ENCODE data around the gene KCNJ15.

The KCNJ15 gene

GRCh38 chr21:38340131-38340530, 83.3 kb downstream of the KCNJ15 start:
- no peaks in the 10 kb centered on the region for H3K9me3 Mint-ChIP-seq
- DNase-seq (no peak), ATAC-seq (replicated peaks) (no peak)
- H3K36me3 Mint-ChIP-seq (ENCODE audit: insufficient read depth), result no peaks in the 10 kb centered on the region
- peaks cover 0 to 8% of the 10 kb centered on the region in 2 donors for H3K27me3 Mint-ChIP-seq
- H3K4me1 Mint-ChIP-seq (ENCODE audit: low read depth in 2 of 2), result no peaks in the 10 kb centered on the region
- H3K4me3 Mint-ChIP-seq, result no peak overlapping the region
- H3K27ac Mint-ChIP-seq, result no peak overlapping the region

DNA sequence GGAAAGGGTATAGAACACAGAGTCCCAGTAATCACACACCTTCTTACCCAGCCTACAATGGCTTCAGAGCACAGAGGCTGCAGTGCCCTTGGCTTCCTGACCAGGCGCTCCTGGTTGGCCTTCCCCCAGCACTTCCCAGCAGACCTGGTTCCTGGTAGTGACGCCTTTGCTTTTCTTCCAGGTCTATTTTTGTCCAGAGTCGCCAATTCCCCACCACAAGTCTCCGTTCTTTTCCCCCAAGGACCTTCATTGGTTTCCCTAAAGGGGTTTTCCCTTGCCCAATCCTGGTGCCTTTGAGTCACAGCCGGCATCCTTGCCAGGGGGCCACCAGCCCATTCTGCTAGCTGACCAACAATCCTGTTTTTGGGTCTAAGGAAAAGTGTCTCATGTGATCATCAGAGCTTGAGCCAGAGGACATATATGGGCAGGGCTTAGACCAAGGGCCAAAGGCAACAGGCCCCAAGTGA, 84.8 kb downstream of the KCNJ15 start:
- no peak overlapping the region for H3K27ac Mint-ChIP-seq
- DNase-seq, result no peak
- peaks cover 0 to 6% of the 10 kb centered on the region in 2 donors for H3K9me3 Mint-ChIP-seq
- ATAC-seq (replicated peaks), result no peak
- no peaks in the 10 kb centered on the region for H3K36me3 Mint-ChIP-seq (ENCODE audit: insufficient read depth)
- H3K27me3 Mint-ChIP-seq, result peaks cover 0 to 8% of the 10 kb centered on the region in 2 donors
- H3K4me3 Mint-ChIP-seq, result no peak overlapping the region
- no peaks in the 10 kb centered on the region for H3K4me1 Mint-ChIP-seq (ENCODE audit: low read depth in 2 of 2)

GRCh38 chr21:38342739-38343138, 85.9 kb downstream of the KCNJ15 start:
- Mint-ChIP-seq H3K27ac (no peak overlapping the region), H3K9me3 (peaks cover 0 to 6% of the 10 kb centered on the region in 2 donors), H3K36me3 (ENCODE audit: insufficient read depth) (no peaks in the 10 kb centered on the region), H3K27me3 (peaks cover 0 to 8% of the 10 kb centered on the region in 2 donors), H3K4me3 (no peak overlapping the region), H3K4me1 (ENCODE audit: low read depth in 2 of 2) (no peaks in the 10 kb centered on the region)
- DNase-seq (no peak), ATAC-seq (replicated peaks) (no peak)

DNA sequence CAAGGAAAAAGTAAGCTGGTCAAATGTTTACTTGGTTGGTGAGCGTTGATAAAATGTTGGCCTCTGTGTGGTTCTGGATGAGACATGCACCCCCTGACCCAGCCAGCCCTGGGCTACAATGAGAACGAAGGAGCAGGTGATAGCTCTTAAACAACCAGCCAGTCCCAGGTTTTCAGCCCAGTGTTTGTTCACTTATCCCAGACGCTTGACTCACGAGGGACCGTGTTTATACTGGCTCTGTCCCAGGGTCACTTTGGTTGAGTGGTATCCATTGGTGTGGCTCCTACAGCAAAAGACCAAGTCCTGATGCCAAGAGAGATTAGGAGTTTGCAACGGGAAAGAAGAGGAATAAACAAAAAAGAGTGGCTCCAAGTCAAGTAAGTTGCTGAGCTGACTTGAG, 86.9 kb downstream of the KCNJ15 start:
- H3K9me3 Mint-ChIP-seq, result peaks cover 0 to 6% of the 10 kb centered on the region in 2 donors
- DNase-seq (no peak), ATAC-seq (replicated peaks) (no peak)
- no peaks in the 10 kb centered on the region for H3K27me3 Mint-ChIP-seq
- H3K36me3 Mint-ChIP-seq (ENCODE audit: insufficient read depth), result no peaks in the 10 kb centered on the region
- no peaks in the 10 kb centered on the region for H3K4me1 Mint-ChIP-seq (ENCODE audit: low read depth in 2 of 2)
- H3K4me3 Mint-ChIP-seq, result no peak overlapping the region
- H3K27ac Mint-ChIP-seq, result no peak overlapping the region

DNA sequence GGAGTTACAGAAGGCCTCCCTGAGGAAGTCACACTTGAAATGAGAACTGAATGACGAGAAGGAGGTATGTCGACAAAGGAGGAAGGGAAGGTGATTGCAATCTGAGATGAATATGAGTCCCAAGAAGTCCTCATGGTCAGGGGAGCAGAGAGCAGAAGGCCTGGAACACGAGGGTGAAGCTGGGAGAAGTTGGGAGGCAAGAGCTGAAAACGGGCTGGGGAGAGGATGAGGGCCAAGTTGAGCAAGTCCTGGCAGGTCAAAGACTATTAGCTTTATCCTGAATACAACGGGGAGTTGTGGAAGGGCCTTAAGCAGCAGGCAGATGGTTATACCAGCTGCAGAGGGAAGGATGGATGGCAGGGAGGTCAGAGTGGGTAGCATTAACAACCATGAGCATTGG, 89.5 kb downstream of the KCNJ15 start:
- Mint-ChIP-seq H3K27ac (no peak overlapping the region), H3K9me3 (peaks cover 0 to 6% of the 10 kb centered on the region in 2 donors), H3K4me3 (no peak overlapping the region), H3K27me3 (no peaks in the 10 kb centered on the region), H3K4me1 (ENCODE audit: low read depth in 2 of 2) (no peaks in the 10 kb centered on the region), H3K36me3 (ENCODE audit: insufficient read depth) (peaks cover 3% of the 10 kb centered on the region)
- ATAC-seq (replicated peaks), result no peak
- no peak for DNase-seq

DNA sequence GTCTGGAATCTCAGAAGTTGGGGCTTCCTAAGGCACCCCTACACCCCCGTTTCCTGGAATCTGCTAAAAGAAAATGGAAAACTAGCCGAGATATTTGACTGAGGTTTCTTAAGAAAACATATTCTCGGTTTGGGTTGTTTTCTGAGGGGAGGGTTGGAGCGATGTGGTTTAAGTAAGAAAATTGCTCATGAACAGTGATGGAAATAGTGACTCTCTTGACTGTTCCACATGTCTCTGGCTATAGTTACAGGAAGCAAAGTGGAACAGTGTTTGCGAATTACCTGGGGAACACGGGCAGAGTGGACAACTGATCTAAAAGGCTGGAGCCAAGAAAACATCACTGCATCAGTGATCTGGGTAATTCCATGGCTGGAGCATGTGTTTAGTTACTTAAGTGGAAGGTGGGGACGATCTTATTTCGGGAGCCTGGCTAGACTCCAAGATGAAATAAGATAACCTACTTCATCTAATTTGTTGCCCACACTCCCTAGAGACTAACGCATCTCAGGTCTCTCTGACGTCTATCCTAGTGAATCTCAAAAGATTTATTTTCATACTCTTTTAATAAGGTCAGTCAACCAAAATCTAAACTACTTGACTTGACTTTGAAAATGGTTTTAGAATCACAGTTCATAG, 92.4 kb downstream of the KCNJ15 start:
- Mint-ChIP-seq H3K27ac (no peak overlapping the region), H3K9me3 (peaks cover 0 to 6% of the 10 kb centered on the region in 2 donors), H3K36me3 (ENCODE audit: insufficient read depth) (peaks cover 3% of the 10 kb centered on the region), H3K4me1 (ENCODE audit: low read depth in 2 of 2) (no peaks in the 10 kb centered on the region), H3K4me3 (no peak overlapping the region), H3K27me3 (no peaks in the 10 kb centered on the region)
- DNase-seq (no peak), ATAC-seq (replicated peaks) (no peak)

GRCh38 chr21:38349977-38350376, 93.2 kb downstream of the KCNJ15 start:
- DNase-seq (no peak), ATAC-seq (replicated peaks) (no peak)
- peaks cover 3% of the 10 kb centered on the region for H3K36me3 Mint-ChIP-seq (ENCODE audit: insufficient read depth)
- H3K4me3 Mint-ChIP-seq, result no peak overlapping the region
- H3K9me3 Mint-ChIP-seq, result peaks cover 0 to 6% of the 10 kb centered on the region in 2 donors
- no peaks in the 10 kb centered on the region for H3K4me1 Mint-ChIP-seq (ENCODE audit: low read depth in 2 of 2)
- no peak overlapping the region for H3K27ac Mint-ChIP-seq
- H3K27me3 Mint-ChIP-seq, result peaks cover 3 to 6% of the 10 kb centered on the region in 2 donors

- Mint-ChIP-seq H3K4me3 (no peak overlapping the region), H3K27me3 (peaks cover 7 to 10% of the 10 kb centered on the region in 2 donors), H3K36me3 (ENCODE audit: insufficient read depth) (peaks cover 3% of the 10 kb centered on the region), H3K4me1 (ENCODE audit: low read depth in 2 of 2) (no peaks in the 10 kb centered on the region), H3K27ac (no peak overlapping the region), H3K9me3 (peaks cover 0 to 6% of the 10 kb centered on the region in 2 donors)
- ATAC-seq (replicated peaks) (no peak), DNase-seq (no peak)
These were observed 93.9 kb downstream of the KCNJ15 start for GRCh38 chr21:38350684-38351083.

- ATAC-seq (replicated peaks), result no peak
- Mint-ChIP-seq H3K4me3 (no peak overlapping the region), H3K27ac (no peak overlapping the region), H3K9me3 (peaks cover 0 to under 1% of the 10 kb centered on the region in 2 donors), H3K36me3 (ENCODE audit: insufficient read depth) (peaks cover 3% of the 10 kb centered on the region), H3K4me1 (ENCODE audit: low read depth in 2 of 2) (no peaks in the 10 kb centered on the region), H3K27me3 (peaks cover 12% of the 10 kb centered on the region in 2 donors)
- no peak for DNase-seq
These were observed 94.6 kb downstream of the KCNJ15 start for GRCh38 chr21:38351176-38351959.

DNA sequence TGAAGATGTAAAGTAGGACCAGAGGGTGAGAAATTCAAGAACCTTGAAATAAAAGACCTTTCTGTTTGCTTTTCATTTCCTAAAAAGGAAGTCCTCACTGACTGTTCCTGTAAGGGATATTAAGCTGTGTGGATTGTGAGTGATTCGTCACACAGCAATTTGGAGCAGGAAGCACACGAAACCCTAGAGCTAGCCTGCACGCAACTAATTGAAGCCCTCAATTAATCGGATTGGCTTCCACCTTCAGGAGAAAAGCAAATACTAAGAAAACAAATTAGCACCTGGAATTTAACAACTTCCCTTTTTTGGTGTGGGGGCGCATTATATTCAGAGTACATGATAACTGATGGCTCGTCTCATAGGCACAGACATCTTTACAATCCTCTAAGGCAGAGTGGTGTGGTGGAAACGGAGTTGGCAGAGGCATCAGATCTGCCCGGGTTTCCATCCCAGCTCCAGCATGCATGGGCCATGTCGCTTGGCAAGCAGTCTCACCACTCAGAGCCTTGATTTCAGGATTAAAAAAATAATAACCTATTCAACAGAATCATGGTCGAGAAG, 95.2 kb downstream of the KCNJ15 start:
- Mint-ChIP-seq H3K4me1 (ENCODE audit: low read depth in 2 of 2) (no peaks in the 10 kb centered on the region), H3K4me3 (no peak overlapping the region), H3K36me3 (ENCODE audit: insufficient read depth) (peaks cover 3% of the 10 kb centered on the region), H3K27ac (no peak overlapping the region), H3K27me3 (peaks cover 16 to 17% of the 10 kb centered on the region in 2 donors), H3K9me3 (no peaks in the 10 kb centered on the region)
- no peak for ATAC-seq (replicated peaks)
- no peak for DNase-seq

- ATAC-seq (replicated peaks), result no peak
- H3K36me3 Mint-ChIP-seq (ENCODE audit: insufficient read depth), result peaks cover 3% of the 10 kb centered on the region
- peaks cover 16 to 17% of the 10 kb centered on the region in 2 donors for H3K27me3 Mint-ChIP-seq
- H3K27ac Mint-ChIP-seq, result no peak overlapping the region
- no peak overlapping the region for H3K4me3 Mint-ChIP-seq
- DNase-seq, result no peak
- no peaks in the 10 kb centered on the region for H3K4me1 Mint-ChIP-seq (ENCODE audit: low read depth in 2 of 2)
- H3K9me3 Mint-ChIP-seq, result no peaks in the 10 kb centered on the region
These were observed 95.9 kb downstream of the KCNJ15 start for GRCh38 chr21:38352536-38353219.

- DNase-seq (no peak), ATAC-seq (replicated peaks) (no peak)
- H3K36me3 Mint-ChIP-seq (ENCODE audit: insufficient read depth), result peaks cover 3% of the 10 kb centered on the region
- no peaks in the 10 kb centered on the region for H3K9me3 Mint-ChIP-seq
- H3K27ac Mint-ChIP-seq, result no peak overlapping the region
- no peaks in the 10 kb centered on the region for H3K4me1 Mint-ChIP-seq (ENCODE audit: low read depth in 2 of 2)
- H3K27me3 Mint-ChIP-seq, result peaks cover 16 to 17% of the 10 kb centered on the region in 2 donors
- H3K4me3 Mint-ChIP-seq, result no peak overlapping the region
These were observed 97.4 kb downstream of the KCNJ15 start for GRCh38 chr21:38354231-38354630.

DNA sequence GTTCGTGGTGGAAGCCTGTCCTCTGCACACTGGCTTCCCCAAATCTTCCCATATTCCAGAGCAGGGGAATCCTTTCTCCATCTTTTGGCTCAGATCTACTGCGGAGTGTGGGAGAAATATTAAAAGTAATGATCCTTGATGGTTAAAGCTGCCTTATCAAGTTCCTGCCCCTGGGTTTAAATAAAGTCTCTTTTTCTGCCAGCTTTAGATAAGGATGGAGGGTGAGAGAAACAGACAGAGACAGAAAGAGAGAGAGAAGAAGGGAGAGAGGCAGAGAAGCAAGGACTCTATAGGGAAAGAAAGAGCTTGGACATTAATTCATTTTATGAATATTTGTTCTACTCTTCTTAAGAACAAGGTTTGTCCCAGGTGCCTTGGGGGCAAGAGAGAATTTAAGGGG, 98.0 kb downstream of the KCNJ15 start:
- Mint-ChIP-seq H3K27ac (no peak overlapping the region), H3K4me1 (ENCODE audit: low read depth in 2 of 2) (no peaks in the 10 kb centered on the region), H3K9me3 (no peaks in the 10 kb centered on the region), H3K36me3 (ENCODE audit: insufficient read depth) (peaks cover 3% of the 10 kb centered on the region), H3K27me3 (peaks cover 16 to 17% of the 10 kb centered on the region in 2 donors), H3K4me3 (no peak overlapping the region)
- no peak for ATAC-seq (replicated peaks)
- no peak for DNase-seq

Measured in effector memory CD8-positive, alpha-beta T cell (primary cell).